Body of pancreas (tissue), 4 donors: ENCODE results near the gene SH3BP1.

Experiments used
- CTCF ChIP-seq, 7 experiments: fragments of 450-650 bp in 4 of 7; fragments of 200-600 bp in 3 of 7; sonication (generic) in 3 of 7; IDR thresholded peaks; one replicate each; pipeline ENCODE4 v1.5.1; 2016 to 2019; ENCODE audit warnings: antibody characterized with exemption in 7 of 7
- POLR2A ChIP-seq, 3 donors: fragments of 450-650 bp; IDR thresholded peaks; one replicate each; pipeline ENCODE4 v1.6.1; 2016; ENCODE audit warnings: antibody characterized with exemption in 3 of 3, mild to moderate bottlenecking in 2 of 3

DNA sequence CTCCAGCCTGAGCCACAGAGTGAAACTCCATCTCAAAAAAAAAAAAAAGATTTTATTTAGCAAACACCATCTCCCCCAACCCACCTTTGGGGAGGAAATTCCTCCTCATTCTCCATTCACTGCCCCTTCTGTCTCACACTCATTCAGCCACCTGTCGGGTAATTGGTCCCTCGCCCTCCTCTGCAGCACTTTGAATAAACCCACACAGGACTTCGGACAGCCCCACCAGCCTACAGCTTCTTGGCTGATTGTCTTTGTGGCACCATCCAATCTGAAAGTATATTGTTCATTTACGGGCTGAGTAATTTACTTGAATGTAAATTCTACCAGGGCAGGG is 38.3 kb upstream of the SH3BP1 start:
- no peak for TF ChIP-seq CTCF (IDR thresholded peaks at IDR 0.05)
- no peak for TF ChIP-seq POLR2A (IDR thresholded peaks at IDR 0.05)
